ENCODE results near the gene INSYN2B. TPM values are rescaled to one million over a fixed set of nuclear protein-coding genes. Genes with fewer than 3 reads are reported as not detected.

INSYN2B gene
- total and polyA plus RNA-seq, 2 of the 4 experiments (the other 2 are of a cell fraction) = 9.1 to 33.5 TPM

- Histone ChIP-seq H2AK9ac (replicated peaks; ENCODE audit: low read depth, low read length, poor library complexity) (no peak overlapping the region), H3K36me3 (ENCODE audit: control insufficient read depth, insufficient read depth, low read length) (no peaks in the 10 kb centered on the region), H3K18ac (ENCODE audit: low read depth, low read length) (no peak overlapping the region), H3K9me1 (ENCODE audit: insufficient read depth, low read length) (no peaks in the 10 kb centered on the region), H2BK15ac (ENCODE audit: low read depth, low read length) (no peak overlapping the region), H3K79me1 (ENCODE audit: low read depth in 1 of 2, low read length in 2 of 2) (no peaks in the 10 kb centered on the region), H3K56ac (ENCODE audit: extremely low read depth, insufficient read depth, low read length) (no peak overlapping the region), H2AK5ac (ENCODE audit: low read depth, low read length) (no peak overlapping the region), H3K4ac (ENCODE audit: low read depth, low read length) (no peak overlapping the region), H4K91ac (ENCODE audit: insufficient read depth, low read depth, low read length) (no peak overlapping the region), H3K9me3 (ENCODE audit: control insufficient read depth, insufficient read depth, low read length) (no peaks in the 10 kb centered on the region), H3K4me2 (ENCODE audit: low read depth, low read length) (no peak overlapping the region), H2BK5ac (ENCODE audit: low read depth, low read length, poor library complexity, severe bottlenecking) (no peak overlapping the region), H3K4me1 (ENCODE audit: control insufficient read depth, insufficient read depth, low read length) (no peaks in the 10 kb centered on the region), H2BK120ac (ENCODE audit: low read depth, low read length) (no peak overlapping the region), H3K14ac (replicated peaks; ENCODE audit: low read depth, low read length) (no peak overlapping the region), H3K9ac (ENCODE audit: low read depth, low read length) (no peak overlapping the region), H3K27me3 (ENCODE audit: control insufficient read depth, insufficient read depth, low read length) (no peaks in the 10 kb centered on the region; the same call in 1 of the 2 replicates), H3K4me3 (ENCODE audit: insufficient read depth, low read depth, low read length) (no peak overlapping the region), H4K8ac (ENCODE audit: low read depth in 2 of 2, low read length in 2 of 2) (no peak overlapping the region), H3K23ac (ENCODE audit: low read depth, low read length) (no peak overlapping the region), H2AFZ (replicated peaks; ENCODE audit: low read length, poor library complexity) (no peak overlapping the region), H4K20me1 (ENCODE audit: insufficient read depth, low read length) (no peaks in the 10 kb centered on the region), H3K27ac (ENCODE audit: insufficient read depth, low read length) (no peak overlapping the region), H2BK20ac (ENCODE audit: low read depth, low read length) (no peak overlapping the region), H4K5ac (ENCODE audit: low read depth, low read length) (no peak overlapping the region)
- no peak for DNase-seq
- intact Hi-C loops (cut with micrococcal nuclease) = loop anchor here (5.0 kb wide), 2 partner anchors 947 to 1007 kb away; no protein-coding TSS in a partner anchor
- ChIA-PET CTCF (interaction anchor here (0.8 kb wide), 1 partner anchor 71 kb away, joined by 4 read pairs; no protein-coding TSS in a partner anchor), POLR2A (ENCODE audit: unreplicated experiment) (no interaction called here)
- dilution Hi-C loops (cut with HindIII; ENCODE audit: low sequenced_read_pairs, unreplicated experiment) = no loop called here
- in situ Hi-C loops (cut with MboI; ENCODE audit: low sequenced_read_pairs) = no loop called here
- BruUV-seq (replicated peaks) = no TSS peak
- TF ChIP-seq RAD21 (IDR thresholded peaks at IDR 0.05; ENCODE audit: low read length) (no peak), RFX5 (IDR thresholded peaks at IDR 0.05; ENCODE audit: low read depth, low read length) (no peak), MAZ (IDR thresholded peaks at IDR 0.05; ENCODE audit: borderline replicate concordance, low read depth, low read length) (no peak), FOS (IDR thresholded peaks at IDR 0.05; ENCODE audit: low read depth, low read length) (no peak), CEBPB (IDR thresholded peaks at IDR 0.05; ENCODE audit: low read depth, low read length) (no peak), SMC3 (IDR thresholded peaks at IDR 0.05; ENCODE audit: low read depth, low read length) (no peak), ELK1 (IDR thresholded peaks at IDR 0.05; ENCODE audit: borderline replicate concordance, low read depth, low read length) (no peak), USF2 (IDR thresholded peaks at IDR 0.05; ENCODE audit: low read depth, low read length) (no peak), MXI1 (IDR thresholded peaks at IDR 0.05; ENCODE audit: borderline replicate concordance, low read depth, low read length) (no peak), NFE2L2 (IDR thresholded peaks at IDR 0.05; ENCODE audit: low read depth, low read length) (no peak), BHLHE40 (IDR thresholded peaks at IDR 0.05; ENCODE audit: low read depth, low read length) (no peak), RCOR1 (IDR thresholded peaks at IDR 0.05; ENCODE audit: insufficient replicate concordance, low read length) (no peak), CTCF (conservative IDR thresholded peaks at IDR 0.05; ENCODE audit: low read depth, low read length) (no peak), CHD1 (IDR thresholded peaks at IDR 0.05; ENCODE audit: low read depth, low read length) (no peak), MAFK (IDR thresholded peaks at IDR 0.05; ENCODE audit: low read depth, low read length) (no peak), POLR2A (IDR thresholded peaks at IDR 0.05; ENCODE audit: low read depth, low read length) (no peak)
- 100% methylated on average over 1 of the region's 3 CpGs; no CpG with 5 or more reads in 1 of the 2 experiments for WGBS, 2 experiments (ENCODE audit: extremely low coverage in 2 of 2, insufficient read length in 1 of 2)
- ATAC-seq (ENCODE audit: low read depth) = no peak
These were observed 19.3 kb upstream of the INSYN2B start for GRCh38 chr5:169999621-170000020.
